GM19023 (cell line): ENCODE data around the gene TBC1D7.

ENCODE experiments used
- ATAC-seq: cut with Tn5 transposase; IDR thresholded peaks from one replicate; pipeline ENCODE4 v1.9.1; 2021; ENCODE audit warnings: mild to moderate bottlenecking, moderate library complexity; ENCODE audit not compliant: unreplicated experiment

The TBC1D7 gene

GRCh38 chr6:13328076-13328874 lies at the start of gene TBC1D7:
Gene TBC1D7, minus strand, starts transcription at chr6:13328537. Its CDS starts 1,639 bp downstream, at chr6:13326898.
- ATAC-seq, result peak; percentile 91

GRCh38 chr6:13377054-13377758 lies 48.9 kb upstream of the TBC1D7 start:
- no peak for ATAC-seq

GRCh38 chr6:13375360-13375878 lies 47.1 kb upstream of the TBC1D7 start:
- ATAC-seq, result peak; percentile 66

DNA sequence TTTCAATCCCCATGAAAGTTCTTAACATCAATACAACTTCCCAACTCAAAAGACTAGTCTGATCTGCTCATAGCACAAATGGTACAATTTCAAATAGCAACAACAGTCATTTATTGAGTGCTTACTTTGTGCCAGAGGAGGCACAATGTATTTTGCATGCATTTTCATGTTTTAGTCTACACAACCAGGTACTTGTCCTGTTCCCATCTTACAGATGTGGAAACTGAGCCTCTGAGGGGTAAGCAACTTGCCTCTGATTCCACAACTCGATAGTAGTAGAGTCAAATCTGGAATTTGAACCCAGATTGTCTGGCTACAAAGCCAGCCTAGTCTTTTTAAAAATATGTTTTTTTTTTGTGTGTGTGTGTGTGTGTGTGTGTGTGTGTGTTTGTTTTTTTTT lies 45.6 kb upstream of the TBC1D7 start:
- no peak for ATAC-seq

- no peak for ATAC-seq
These were observed 45.1 kb upstream of the TBC1D7 start for GRCh38 chr6:13373488-13373886.

GRCh38 chr6:13372688-13373487 lies 44.6 kb upstream of the TBC1D7 start:
- ATAC-seq, result no peak

GRCh38 chr6:13372076-13372475 lies 43.7 kb upstream of the TBC1D7 start:
- ATAC-seq, result no peak

DNA sequence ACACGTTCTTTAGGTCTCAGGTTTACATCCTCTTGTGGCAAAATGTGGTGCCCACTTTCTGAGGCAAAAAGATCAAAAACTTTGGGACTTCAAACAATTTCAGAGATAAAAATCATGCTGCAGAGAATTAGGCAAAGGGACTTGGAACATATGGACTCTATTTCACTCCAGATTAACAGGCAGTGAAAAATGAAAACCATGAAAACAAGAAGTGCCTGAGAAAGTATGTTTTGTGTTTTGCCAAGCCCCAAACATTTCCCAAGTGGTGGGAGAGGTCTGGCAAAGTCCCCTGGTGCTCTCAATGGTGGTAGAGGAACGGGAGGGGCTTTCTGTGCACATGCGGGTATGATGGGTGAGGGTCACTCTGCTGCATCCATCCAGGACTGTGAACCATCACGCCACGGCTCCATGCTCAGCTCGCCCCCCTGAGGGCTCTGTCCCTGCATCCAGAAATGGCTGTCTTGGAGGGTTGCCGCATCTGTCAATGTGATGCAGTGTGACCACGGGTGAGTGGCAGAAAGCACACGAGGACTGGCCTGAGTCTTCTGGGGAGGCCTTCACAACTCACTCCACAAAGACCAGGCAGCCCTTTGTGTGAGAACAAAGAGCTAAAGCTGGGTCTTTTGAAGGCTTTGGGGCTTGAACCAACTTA lies 43.2 kb upstream of the TBC1D7 start:
- ATAC-seq, result no peak

GRCh38 chr6:13370623-13371022 lies 42.3 kb upstream of the TBC1D7 start:
- ATAC-seq, result no peak

DNA sequence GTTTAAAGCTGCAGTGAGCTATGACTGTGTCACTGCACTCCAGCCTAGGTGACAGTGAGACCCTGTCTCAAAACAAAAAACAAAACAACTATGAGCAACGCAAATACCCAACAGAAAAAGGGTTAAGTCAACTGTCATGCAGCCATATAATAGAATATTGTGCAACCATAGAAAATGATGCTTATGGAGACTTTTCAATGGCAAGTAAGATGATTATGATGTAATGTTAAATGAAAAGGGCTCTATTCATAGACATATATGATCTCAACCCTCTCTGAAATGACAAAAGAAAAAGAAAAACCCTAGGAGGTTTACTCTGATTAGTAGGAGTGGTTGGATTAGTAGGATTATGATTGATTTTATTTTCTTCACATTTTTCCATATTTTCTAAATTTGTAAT lies 41.3 kb upstream of the TBC1D7 start:
- no peak for ATAC-seq

- no peak for ATAC-seq
These were observed 40.4 kb upstream of the TBC1D7 start for GRCh38 chr6:13368731-13369115.

DNA sequence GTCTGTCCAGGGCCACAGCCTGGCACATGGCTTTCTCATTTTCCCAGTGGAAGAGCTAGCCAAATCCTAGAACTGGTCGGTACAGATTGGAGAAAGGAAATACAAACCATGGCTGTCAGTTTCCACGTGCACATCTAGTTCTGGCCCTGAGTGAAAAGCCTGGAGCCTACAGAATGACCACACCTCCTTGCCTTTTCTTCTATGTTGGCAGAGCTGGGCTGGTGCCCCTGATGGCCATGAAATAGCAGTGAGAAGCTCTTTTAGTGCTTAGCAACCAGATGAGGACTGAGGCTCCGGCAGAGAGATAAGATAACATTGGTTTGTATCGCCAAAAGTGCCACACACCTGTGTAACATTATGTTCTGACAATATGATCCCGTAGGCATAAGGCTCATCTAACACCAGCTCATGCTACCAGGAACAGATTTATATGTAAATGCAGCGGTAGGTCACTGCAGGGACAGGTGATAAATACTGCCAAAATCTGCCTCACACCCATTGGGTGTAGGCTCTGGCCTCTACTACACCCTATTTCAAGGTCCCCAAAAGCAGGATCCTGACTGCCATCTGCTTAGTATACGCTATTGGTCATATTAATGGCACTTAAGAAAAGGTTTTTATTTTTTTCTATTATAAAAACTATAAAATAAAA lies 39.9 kb upstream of the TBC1D7 start:
- ATAC-seq, result no peak

- no peak for ATAC-seq
These were observed 39.1 kb upstream of the TBC1D7 start for GRCh38 chr6:13367396-13367795.

DNA sequence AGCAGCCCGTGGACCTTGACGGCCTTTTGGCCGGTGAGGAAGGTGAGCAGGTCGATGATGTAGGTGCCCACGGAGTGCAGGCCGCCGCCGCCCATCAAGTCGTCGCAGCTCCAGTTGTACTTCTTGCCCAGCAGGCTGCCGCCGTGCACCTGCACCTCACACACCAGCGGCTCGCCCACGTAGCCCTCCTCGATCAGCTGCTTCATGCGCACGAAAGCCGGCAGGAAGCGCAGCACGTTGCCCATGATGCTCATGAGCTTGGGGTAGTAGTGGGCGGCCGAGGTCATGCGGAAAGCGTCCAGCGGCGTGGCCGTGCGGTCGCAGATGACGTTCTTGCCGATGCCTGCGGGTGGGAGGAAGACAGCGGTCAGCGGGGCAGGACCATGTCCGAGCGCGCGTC lies 37.0 kb upstream of the TBC1D7 start:
- no peak for ATAC-seq

GRCh38 chr6:13364842-13365241 lies 36.5 kb upstream of the TBC1D7 start:
- ATAC-seq, result no peak

GRCh38 chr6:13362412-13362811 lies 34.1 kb upstream of the TBC1D7 start:
- ATAC-seq, result no peak

DNA sequence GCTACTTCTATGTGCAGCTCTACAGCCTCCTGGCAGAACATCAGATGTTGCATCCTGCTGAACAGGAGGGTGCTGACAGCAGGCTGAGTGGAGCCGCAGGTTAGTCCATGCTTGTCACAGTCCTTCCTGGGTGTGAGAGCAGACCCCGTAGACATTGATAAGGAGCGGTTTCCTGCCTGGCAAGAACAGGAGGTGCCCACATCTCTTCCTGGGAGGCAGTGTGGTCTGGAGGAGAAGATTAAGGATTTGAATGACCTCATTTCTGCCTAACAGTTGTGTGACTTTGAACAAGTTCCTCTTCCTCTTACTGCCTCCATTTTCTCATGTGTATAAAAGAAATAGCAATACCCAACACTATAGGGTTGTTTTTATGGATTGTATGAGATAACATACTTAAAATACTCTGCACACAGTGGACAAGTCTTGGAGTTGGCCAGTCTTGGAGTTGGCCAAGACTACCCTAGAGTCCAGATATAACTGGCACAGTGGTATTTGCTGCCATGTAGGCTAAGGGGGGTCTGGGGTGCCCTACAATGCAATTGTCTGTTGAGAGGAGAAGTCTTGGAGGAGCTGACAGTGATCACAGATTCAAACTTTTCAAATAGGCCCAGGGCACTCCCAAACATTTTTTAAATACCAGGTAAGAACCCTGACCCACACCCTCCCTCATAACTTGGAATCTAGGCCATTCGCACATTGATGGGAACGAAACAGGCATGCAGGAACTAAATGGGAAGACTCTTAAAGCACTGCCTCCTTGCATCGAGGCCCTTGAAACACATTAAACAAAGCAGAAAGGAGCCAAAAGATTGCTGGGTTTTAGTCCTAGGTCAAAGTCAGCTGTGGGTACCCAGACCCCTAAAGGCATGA lies 32.6 kb upstream of the TBC1D7 start:
- ATAC-seq, result no peak

DNA sequence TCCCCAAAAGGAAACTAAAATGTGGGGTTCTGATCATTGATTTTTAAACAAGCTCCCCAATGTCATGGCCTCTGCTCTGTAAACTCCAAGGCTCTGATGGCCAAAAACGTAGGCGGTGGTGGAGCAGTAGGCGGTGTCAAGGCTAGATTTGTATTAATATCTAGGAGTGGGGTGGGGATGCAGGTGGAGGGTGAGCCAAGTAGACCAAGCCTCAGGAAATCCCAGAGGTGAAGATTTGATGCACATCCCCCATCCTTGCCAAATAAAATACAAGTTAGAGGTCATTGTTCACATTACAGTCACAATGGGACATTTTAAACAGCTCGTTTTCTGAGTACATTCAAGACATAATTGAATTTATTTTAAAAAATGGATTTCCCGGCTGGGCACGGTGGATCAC lies 30.9 kb upstream of the TBC1D7 start:
- ATAC-seq, result no peak

DNA sequence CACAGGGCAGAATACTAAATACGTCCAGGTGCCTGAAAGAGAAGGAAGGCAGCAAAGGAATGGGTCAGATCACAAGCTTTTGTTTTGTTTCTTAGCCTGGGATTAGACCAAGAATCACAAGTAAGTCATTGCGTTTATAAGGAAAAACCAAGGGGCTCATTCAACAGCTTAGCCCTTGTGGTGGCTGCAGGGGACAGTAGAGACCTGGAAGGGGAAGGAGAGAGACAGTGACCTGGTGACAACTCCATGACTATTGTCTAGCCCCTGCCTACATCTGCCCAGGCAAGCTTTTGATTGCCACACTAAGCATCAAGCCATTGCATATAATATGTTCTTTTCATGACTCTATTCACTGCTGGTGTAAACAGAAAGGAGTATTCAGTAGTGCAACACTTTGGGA lies 30.2 kb upstream of the TBC1D7 start:
- ATAC-seq, result no peak
